ENCODE data around the gene MUCL3.
"Not testable (repeated sequence)": the region's sequence is repeated elsewhere in the genome, so short reads cannot be mapped to it uniquely, and the experiment has no call there.

MUCL3 gene

DNA sequence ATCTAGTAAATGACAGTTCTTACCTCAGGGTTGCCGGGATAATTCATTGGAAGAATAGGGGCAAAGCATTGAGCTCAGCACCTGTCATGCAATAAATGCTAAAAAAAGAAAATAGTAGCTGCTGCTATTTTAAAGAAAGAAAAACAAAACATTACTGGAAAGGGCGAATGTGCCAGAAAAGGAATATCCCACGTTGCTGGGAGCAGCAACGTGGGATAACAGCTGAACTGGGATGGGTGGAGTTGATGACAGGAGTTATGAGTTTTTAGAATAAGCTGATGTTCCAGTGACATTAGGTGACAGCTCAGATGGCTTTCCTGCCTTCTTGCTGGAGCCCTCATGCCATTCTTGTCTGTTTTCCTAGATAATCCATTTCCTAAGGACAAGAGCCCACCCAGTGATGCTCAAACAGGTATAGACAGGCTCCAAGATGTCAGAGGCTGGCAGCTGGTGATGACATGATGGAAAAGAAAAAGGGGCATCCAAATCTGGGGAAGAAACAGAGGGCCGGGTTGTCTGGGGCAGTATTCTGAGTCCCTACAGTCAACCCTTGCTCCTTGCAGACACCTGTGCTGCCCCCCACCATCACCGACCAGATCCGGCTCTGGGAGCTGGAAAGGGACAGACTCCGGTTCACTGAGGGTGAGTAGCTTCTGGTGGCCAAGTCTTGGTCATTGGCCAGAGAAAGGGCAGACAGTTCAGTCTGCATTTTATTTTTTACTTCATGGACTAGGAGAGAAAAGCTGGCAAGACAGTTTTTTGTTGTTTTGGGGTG, 27.8 kb upstream of the MUCL3 start:
- no peak for DNase-seq

DNA sequence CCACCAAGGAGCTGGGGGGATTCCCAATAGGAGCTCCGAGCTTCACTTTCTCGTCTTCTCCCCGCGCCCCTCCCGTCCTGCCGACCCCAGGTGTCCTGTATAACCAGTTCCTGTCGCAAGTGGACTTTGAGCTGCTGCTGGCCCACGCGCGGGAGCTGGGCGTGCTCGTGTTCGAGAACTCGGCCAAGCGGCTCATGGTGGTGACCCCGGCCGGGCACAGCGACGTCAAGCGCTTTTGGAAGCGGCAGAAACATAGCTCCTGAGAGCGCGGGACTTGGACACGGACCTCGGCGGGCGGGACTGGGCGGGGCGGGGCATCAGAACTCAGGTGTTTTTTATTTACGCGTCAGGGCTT, 27.1 kb upstream of the MUCL3 start:
- no peak for DNase-seq

DNA sequence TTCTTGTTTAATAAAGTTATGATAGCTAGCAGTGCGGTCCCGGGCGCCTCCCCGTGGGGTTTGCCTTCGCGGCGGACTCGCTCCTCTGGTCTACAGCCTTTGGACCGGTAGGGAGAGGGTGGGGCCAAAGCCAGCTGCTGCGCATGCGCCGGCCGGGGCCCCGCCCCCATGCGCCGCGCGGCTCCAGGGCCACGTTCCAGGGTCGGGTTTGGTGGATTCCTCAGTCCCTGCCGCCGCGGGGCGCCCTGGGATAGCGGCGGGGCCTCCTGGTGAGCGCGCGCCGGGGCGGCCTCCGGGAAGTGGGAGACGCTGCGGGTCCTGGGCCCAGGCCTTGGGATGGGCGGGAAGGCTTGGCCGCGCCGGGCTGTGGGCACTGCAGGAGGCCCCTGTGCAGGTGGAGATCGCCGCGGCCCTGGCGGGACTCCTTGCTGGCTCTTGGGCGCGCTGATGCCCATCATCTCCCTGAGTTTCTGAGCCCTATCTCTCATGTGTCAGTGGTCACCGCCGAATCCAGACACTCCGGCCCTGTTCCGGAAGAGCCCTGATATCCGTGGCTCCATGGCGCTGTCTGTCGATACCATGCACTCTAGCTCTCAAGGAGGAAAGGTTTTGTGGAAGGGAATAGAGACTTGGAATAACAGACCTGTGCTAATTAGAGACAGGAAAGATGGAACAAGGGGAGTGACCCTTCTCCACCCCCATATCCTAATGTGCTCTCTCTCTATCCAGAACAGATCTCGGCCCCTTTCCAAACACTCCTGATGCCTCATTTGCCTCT, 26.5 kb upstream of the MUCL3 start, which contains the start of gene VARS2:
VARS2 (plus strand) TSS at position 163 of the 778 bp plus-strand sequence; CDS start at position 762, 599 bp downstream.
- peak; percentile 83 for DNase-seq

DNA sequence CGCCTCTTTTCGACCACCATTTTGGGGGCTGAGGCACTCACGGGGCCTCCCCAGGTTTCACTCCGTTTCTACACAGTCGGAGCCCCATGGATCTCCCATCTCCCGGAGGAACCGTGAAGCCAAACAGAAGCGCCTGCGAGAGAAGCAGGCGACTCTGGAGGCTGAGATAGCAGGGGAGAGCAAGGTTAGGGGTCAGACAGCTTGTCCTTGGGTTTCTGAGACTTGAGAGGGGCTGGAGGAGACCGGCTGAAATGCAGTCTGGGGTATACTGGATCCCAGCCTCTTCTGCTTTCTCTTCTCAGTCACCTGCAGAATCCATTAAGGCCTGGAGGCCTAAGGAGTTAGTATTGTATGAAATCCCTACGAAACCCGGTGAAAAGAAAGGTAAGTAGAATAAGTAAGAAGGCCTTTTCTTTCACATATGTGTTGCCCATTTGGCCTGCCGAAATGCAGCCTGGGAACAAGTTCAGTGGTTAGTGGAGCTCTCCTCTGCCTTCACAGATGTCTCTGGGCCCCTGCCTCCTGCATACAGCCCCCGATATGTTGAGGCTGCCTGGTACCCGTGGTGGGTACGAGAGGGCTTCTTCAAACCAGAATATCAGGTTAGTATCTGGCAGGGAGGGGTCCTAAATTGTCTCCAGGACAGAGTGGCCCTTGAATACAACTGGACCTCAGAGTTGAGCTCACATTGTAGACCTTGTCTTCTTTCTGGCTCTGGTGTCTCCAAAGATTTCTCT, 25.8 kb upstream of the MUCL3 start:
- no peak for DNase-seq

DNA sequence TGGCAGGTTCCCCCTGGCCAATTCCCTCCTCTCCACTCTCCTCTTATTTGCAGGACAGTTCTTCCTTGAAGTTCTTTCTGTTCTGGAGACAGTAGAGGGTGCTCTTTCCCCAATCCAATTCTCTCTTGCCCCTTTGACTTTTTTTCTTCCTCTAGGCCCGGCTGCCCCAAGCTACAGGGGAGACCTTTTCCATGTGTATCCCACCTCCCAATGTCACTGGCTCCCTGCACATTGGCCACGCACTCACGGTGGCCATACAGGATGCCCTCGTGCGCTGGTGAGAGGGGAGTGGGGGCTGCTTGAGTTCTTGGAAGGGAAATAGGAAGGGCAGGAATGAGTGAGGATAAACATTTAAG, 25.2 kb upstream of the MUCL3 start:
- peak; percentile 32 for DNase-seq

DNA sequence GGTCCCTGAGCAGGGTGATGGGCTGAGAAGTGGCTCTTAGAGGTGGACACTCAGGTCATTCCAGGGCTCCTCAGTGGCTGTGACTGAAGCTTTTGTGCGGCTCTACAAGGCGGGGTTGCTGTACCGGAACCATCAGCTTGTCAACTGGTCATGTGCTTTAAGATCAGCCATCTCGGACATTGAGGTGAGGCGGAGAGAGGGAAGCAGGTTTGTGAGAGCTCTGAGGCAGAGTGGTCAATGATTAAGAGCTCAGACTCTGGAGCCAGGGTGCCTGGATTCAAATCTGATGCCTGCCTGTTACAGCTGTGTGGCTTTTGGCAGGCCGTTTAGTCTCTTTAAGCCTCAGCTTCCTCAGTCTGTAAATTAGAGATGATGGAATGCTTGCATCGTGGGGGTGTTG, 23.7 kb upstream of the MUCL3 start:
- no peak for DNase-seq

DNA sequence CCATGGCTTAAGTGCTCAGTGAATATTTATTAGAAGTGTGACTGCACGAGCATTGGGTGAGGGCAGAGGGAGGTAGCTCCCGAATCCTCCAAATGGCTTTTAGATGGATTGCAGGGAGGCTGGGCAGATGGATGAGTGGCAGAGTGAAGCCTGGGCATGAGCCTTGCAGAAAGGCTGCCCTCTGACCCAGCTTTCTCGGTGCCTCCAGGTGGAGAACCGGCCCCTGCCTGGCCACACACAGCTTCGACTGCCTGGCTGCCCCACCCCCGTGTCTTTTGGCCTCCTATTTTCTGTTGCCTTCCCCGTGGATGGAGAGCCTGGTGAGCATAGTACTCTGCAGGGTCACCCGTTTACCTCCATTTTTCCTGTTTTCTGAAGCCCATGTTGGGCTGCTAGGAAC, 23.3 kb upstream of the MUCL3 start:
- no peak for DNase-seq

DNA sequence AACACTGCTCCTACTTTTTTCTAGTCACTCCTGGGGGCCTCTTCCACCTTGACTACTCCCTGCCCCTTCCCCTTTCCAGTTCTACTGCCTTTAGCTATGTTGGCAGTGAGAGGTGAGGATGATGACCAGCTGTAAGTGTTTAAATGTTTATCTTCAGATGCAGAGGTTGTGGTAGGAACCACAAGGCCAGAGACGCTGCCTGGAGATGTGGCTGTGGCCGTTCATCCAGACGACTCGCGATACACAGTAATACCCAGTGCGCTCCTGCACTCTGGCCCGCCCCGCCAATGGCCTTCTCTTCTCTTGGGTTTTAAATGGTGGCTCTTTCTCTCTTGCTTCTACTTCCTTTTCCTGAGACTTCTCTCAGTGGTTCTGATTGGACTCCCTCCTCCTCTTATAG, 22.1 kb upstream of the MUCL3 start:
- no peak for DNase-seq

DNA sequence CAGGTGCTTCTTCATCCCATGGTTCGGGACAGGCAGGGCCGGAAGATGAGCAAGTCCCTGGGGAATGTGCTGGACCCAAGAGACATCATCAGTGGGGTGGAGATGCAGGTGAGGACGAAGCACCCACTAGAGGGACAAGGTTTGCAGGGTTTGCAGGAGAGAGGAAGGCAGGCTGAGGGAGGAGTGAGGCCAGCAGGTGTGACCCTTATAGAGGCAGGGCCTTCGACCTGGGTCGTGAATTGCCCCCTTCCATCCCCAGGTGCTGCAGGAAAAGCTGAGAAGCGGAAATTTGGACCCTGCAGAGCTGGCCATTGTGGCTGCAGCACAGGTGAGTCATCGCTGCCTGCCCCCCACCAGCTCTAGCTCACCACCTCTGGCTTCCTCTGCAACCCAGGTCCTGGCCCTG, 18.3 kb upstream of the MUCL3 start:
- no peak for DNase-seq

DNA sequence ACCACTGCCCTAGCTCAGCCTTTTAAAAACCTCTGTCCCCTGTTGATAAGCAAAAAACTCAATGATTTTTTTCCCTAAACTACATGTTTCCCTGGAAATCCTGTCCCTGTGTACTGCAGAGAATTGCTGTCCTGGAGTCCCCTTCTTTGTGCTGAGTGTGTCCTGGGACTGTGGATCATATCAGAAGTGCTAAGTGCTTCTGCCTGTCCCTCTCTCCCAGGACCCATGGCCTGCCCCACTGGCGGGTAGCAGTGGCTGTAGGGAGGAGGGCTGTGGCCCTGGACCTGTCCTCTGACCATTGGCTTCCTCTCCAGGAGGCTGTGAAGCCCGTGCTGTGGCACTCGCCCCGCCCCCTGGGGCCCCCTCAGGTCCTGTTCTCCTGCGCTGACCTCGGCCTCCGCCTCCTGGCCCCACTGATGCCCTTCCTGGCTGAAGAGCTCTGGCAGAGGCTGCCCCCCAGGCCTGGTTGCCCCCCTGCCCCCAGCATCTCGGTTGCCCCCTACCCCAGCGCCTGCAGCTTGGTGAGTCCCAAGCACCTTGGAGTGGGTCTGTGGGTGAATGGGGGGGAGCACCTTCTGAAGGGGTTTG, 16.6 kb upstream of the MUCL3 start:
- not testable (repeated sequence) for DNase-seq

DNA sequence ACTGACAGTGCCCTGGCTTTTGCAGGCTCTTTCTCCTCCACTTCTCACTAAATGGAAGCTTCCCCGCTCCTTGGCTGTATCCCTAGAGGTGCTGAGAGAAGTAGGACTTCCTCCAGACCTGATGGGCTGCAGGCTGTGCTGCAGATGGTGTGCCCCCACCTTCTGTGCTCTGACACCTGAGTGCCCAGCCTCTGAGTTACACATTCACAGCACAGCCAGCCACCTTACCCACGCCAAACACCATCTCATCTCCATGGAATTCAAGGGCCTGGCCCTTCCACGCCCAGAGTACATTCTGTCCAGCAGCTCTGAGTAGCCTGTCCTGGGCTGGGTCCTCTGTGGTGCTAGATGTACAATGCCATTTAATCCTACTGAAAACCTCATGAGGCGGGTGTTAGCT, 14.1 kb upstream of the MUCL3 start:
- no peak for DNase-seq

DNA sequence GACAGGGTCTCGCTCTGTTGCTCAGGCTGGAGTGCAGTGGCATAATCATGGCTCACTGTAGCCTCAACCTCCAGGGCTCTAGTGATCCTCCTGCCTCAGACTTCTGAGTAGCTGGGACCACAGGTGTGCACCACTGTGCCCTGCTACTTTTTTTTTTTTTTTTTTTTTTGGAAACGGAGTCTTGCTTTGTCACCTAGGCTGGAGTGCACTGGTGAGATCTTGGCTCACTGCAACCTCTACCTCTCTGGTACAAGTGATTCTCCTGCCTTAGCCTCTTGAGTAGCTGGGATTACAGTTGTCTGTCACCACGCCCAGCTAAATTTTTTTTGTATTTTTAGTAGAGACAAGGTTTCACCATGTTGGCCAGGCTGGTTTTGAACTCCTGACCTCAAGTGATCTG, 13.7 kb upstream of the MUCL3 start:
- not testable (repeated sequence) for DNase-seq

DNA sequence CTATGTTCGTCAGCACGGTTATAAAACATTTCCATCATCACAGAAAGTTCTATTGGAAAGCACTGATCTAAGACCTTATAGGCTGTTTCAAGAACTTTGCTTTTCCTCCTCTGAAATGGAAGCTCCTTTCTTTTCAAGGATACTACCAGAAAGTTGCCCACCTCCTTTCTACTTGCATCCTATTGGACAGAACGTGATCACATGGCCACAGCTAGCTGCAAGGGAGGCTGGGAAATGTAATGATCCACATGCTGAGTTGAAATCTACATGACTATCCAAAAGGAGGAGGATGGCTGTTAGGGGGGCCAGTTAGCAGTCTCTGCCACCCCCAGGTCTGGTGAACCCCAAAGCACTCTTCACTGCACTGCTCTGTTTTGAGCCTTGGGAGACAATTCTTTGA, 12.1 kb upstream of the MUCL3 start:
- no peak for DNase-seq

DNA sequence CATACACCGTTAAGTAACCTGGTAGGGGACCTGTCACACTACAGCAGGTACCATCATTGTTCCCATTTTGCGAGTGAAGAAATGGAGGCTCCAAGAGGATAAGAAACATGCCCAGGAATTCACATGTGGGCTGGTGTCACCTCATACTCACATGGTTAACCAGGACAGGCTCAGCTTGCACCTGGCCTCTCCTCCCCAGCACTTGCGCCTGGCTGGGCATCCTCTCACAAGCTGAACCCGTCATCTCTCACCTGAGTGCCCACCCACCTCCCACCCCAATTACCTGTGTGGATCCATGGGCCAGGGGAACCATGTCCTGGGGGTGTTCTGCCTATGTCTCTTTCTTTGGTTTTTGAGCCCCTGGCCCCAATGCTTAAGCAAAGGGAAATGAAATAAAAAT, 10.3 kb upstream of the MUCL3 start:
- no peak for DNase-seq

DNA sequence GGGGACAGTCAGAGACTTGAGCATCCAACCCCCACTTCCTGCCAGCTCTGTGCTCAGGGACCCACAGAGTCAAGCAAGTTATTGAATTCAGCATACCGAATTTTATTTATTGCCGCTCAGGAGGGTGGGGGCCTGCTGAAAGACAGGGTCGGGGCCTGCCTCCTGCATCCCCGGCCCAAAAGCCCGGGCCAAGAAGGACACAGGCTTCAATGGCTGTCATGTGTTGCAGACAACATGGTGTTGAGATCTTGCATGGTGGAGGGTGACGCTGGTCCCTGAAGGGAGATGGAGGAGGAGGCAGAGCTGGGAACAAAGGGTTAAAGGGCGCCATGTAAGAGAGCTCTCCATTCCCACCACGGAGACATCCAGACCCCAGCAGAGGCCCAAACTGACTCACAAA, 9.5 kb upstream of the MUCL3 start:
- DNase-seq, result no peak

DNA sequence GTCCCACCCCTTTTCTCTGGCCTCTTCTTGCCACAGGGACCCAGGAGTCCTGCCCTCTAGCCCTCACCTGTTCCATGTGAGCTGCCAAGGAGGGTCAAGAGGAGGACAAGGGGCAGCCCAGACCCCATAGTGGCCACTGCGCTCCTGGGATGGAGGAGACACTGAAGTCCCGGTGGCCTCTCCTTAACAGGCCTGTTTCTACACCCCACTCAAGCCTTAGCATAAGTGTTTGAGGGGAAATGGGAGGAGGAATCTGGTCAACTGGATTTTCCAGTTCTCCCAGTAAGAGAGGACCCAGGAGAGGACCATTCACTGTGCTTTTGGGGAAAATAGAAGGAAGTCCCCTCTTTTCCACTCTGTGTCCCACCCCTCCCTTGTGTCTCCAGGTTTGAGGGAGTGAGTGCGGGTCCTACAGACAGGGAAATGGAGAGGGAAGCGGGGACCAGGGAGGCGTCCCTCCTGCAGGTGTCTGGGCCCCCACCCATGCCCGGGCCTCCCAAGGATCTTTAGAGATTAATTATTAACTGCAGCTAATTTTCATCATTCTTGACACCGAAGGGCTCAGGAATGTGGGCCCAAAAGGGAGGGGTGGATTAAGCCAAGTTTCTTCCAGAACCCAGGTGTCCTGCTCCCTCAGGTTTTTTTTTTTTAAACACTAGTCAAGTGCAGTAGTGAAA, 8.7 kb upstream of the MUCL3 start, which contains the start of gene SFTA2:
SFTA2 (minus strand) TSS at position 202 of the 677 bp plus-strand sequence; CDS start at position 128, 74 bp downstream.
- no peak for DNase-seq

DNA sequence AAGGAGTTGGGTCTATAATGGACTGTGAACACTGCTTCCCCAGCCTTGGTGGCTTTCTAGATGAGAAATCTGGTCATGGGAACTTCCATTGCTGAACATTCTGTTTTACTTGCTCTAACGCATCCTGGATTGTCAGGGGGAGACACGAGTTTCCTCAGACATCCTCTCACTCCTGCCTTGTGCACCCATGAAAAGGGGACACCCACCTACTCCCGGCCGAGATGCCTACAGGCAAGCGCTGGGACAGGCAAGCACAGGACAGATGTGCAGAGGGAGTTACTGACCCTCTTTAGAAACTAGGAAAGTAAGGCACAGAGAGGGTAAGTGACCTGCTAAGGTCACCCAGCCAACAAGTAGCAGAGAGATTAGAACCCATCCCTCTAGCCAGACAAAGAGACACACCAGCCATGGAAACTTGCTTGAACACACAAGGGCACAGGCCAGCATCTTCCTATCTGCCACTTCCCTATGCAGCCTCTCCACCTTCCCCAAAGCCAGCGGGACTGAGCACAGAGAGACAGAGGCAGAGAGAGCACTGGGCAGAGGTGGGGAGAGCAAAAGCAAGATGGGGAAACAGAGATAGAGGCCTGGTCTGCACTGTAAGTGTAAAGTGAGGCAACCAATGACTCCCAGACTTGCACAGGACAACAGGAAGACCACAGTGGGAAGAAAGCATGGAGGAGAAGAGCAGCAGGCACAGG, 8.0 kb upstream of the MUCL3 start:
- DNase-seq, result no peak

DNA sequence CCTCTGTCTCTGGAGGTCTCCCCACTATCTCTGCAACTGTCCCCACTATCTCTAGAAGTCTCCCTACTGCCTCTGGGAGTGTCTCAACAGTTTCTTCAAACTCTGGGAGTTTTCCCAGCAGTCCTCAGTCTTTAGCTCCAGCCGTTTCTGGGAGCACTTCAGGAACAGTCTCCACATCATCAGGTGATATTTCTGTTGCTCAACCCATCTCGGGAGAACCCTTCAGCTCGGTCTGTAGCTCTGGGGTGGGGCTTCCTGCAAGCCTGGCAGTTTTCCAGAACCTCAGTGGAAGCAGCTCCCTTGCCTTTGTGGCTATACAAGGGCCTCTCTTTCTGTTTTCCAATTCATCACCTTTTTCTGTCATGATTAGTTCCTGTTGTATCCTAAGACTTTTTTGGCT, 5.8 kb upstream of the MUCL3 start:
- DNase-seq, result no peak

DNA sequence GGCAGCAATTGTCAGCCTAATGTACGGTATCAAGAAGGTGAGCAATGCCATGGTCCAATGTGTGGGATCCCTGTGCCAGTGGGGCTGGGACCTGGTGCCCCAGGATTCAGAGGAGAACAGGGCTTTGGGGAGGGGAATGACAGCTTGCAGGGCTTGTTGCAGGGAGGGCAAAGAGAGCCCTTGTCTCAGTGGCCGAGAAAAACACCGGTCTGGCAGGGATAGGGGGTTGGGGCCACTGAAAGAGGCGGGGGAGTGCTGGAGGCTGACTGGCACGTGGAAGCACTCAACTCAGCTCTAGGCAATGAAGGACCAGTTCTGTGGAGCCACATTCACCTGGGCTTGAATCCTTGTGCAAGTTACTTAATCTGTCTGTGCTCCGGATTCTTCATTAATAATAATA, 3.5 kb upstream of the MUCL3 start:
- DNase-seq, result no peak

DNA sequence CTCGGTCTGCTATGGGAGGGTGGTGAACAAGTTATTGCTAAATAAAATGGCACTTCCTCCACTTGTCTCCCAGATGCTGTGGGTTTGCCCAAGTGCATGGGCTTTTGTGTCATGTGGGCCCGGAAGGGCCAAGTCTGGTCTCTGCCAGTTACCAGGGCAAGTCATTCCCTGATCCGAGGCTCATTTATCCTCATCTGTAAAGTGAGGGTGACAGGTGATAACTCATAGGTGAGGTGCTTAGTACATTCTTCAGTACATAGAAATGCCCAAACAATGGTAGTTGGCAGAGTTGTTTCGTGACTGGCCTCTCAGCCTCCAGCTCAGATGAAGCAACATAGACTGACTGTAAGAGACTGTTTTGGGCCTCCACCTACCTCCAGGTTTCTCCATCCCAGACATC, 2.0 kb upstream of the MUCL3 start:
- no peak for DNase-seq

DNA sequence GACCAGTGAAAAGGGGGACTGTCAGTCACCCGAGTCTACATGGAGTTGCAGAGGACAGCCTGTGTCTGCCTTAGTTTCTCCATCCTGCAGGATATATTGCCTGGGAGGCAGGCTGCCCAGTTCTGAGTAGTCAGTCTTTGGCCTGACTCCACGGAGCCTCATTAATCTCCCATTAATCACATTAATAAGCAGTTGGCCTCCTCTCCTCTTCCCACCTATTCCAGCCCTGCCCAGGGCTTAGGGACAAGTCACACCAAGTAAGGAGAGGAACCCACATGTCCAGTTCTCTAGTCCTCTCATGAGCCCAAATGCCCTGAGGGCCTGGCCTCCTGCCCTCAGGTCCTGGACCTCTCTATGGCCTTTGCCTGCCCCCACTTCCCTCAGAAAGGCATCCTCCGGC, 1.3 kb upstream of the MUCL3 start:
- no peak for DNase-seq

Measured in SHP77 treated with DMSO at 0.1 percent for 48 hours (cell line).